HepG2 (cell line): ENCODE data around the gene DNM3. TPM values are rescaled to one million over a fixed set of nuclear protein-coding genes. Genes with fewer than 3 reads are reported as not detected.
A peak's percentile ranks its signal among the peaks of the same experiment; 100 is the strongest.

Experiments used
- SETDB1 ChIP-seq: sonication (generic); formaldehyde crosslinking; IDR thresholded peaks from 2 replicates; pipeline ENCODE4 v1.5.1; 2020; ENCODE audit warnings: missing genetic modification reagents, mild to moderate bottlenecking, borderline replicate concordance
- SOX13 ChIP-seq, 3 experiments: fragments of 450-650 bp in 1 of 3; sonication (generic) in 1 of 3; formaldehyde crosslinking in 1 of 3; IDR thresholded peaks in 2 of 3; conservative IDR thresholded peaks in 1 of 3; 2 replicates each; pipeline versions ENCODE4 v1.5.0 to v1.6.1; 2016 to 2020; ENCODE audit warnings: antibody characterized with exemption in 1 of 3, mild to moderate bottlenecking in 1 of 3, missing compliant biosample characterization in 1 of 3, missing genetic modification reagents in 1 of 3, moderate library complexity in 1 of 3
- ZBTB33 ChIP-seq: sonication (generic); formaldehyde crosslinking; IDR thresholded peaks from 2 replicates; pipeline ENCODE4 v1.4.0; 2020; ENCODE audit warnings: missing genetic modification reagents
- ZBTB40 ChIP-seq, 2 experiments: fragments of 450-650 bp in 1 of 2; sonication (generic) in 1 of 2; formaldehyde crosslinking in 1 of 2; IDR thresholded peaks; 2 replicates each; pipeline versions ENCODE4 v1.6.1 to v1.8.0; 2016 to 2022; ENCODE audit warnings: antibody characterized with exemption in 1 of 2, mild to moderate bottlenecking in 1 of 2, missing genetic modification reagents in 1 of 2
- ZNF280D ChIP-seq: sonication (generic); formaldehyde crosslinking; IDR thresholded peaks from 2 replicates; pipeline ENCODE4 v1.5.1; 2020; ENCODE audit warnings: mild to moderate bottlenecking, missing genetic modification reagents
- ZNF383 ChIP-seq: sonication (generic); formaldehyde crosslinking; IDR thresholded peaks from 2 replicates; pipeline ENCODE4 v1.4.0; 2020; ENCODE audit warnings: missing genetic modification reagents, mild to moderate bottlenecking, borderline replicate concordance
- ZNF431 ChIP-seq: sonication (generic); formaldehyde crosslinking; IDR thresholded peaks from 2 replicates; pipeline ENCODE4 v1.9.0; 2022; ENCODE audit warnings: missing genetic modification reagents, low read depth, mild to moderate bottlenecking, borderline replicate concordance
- ZNF589 ChIP-seq: sonication (generic); formaldehyde crosslinking; conservative IDR thresholded peaks from 2 replicates; pipeline ENCODE4 v1.8.0; 2022; ENCODE audit warnings: mild to moderate bottlenecking, moderate library complexity, missing genetic modification reagents
- ZNF747 ChIP-seq: sonication (generic); formaldehyde crosslinking; IDR thresholded peaks from 2 replicates; pipeline ENCODE4 v1.8.1; 2023; ENCODE audit warnings: missing genetic modification reagents, mild to moderate bottlenecking, borderline replicate concordance
- ZNF768 ChIP-seq: sonication (generic); formaldehyde crosslinking; IDR thresholded peaks from 2 replicates; pipeline ENCODE4 v1.4.0; 2020; ENCODE audit warnings: missing genetic modification reagents
- ZSCAN21 ChIP-seq: sonication (generic); formaldehyde crosslinking; IDR thresholded peaks from 2 replicates; pipeline ENCODE4 v1.8.0; 2022; ENCODE audit warnings: mild to moderate bottlenecking, missing genetic modification reagents, moderate library complexity, borderline replicate concordance
- ZUFSP ChIP-seq: sonication (generic); formaldehyde crosslinking; IDR thresholded peaks from 2 replicates; pipeline ENCODE4 v1.9.0; 2021; ENCODE audit warnings: missing genetic modification reagents, mild to moderate bottlenecking, borderline replicate concordance
- polyA plus RNA-seq, 8 experiments: library from polyadenylated mRNA; depleted of rRNA in 3 of 8; stranded (reverse) in 7 of 8; unstranded in 1 of 8; fragments of >200 nt; fragmentation: Illumina TruSeq in 4 of 8; extraction: Trizol in 4 of 8; gene quantifications; 2 replicates each; pipeline versions ENCODE4 v1.2.1 to v1.2.3, GENCODE V29; 2011 to 2016; ENCODE audit warnings: low read depth in 4 of 8, missing spikeins in 1 of 8, mixed read lengths in 1 of 8; ENCODE audit not compliant: insufficient read depth in 1 of 8
- total RNA-seq, 5 experiments: library from RNA; depleted of rRNA; stranded (reverse); fragments of >200 nt; fragmentation: Illumina TruSeq; extraction: Trizol; gene quantifications; 2 replicates each; pipeline ENCODE4 v1.2.3, GENCODE V29; 2016; ENCODE audit warnings: low read depth in 1 of 5

The DNM3 gene
- total and polyA plus RNA-seq, 2 of the 13 experiments (the other 11 are each of a cell fraction or from before 2014, with no cell fraction given): 0.05 TPM; not detected in 1

- TF ChIP-seq SETDB1 (CRISPR knock-in tag) (no peak), ZNF280D (no peak), ZNF747 (CRISPR knock-in tag) (no peak), SOX13 (IDR thresholded peaks at IDR 0.05) (peak; percentile 76), SOX13 (CRISPR knock-in tag; conservative IDR thresholded peaks at IDR 0.05 in 1 of 2, IDR thresholded peaks at IDR 0.05 in 1 of 2) (peak in 1 of 2 experiments; percentile 96; a peak in 2 of 4 replicates), ZNF431 (no peak), ZNF589 (CRISPR knock-in tag) (no peak), ZBTB40 (IDR thresholded peaks at IDR 0.05) (no peak), ZBTB40 (CRISPR knock-in tag; IDR thresholded peaks at IDR 0.05) (no peak), ZUFSP (CRISPR knock-in tag) (no peak), ZNF383 (CRISPR knock-in tag) (no peak), ZBTB33 (CRISPR knock-in tag) (no peak), ZSCAN21 (CRISPR knock-in tag) (no peak), ZNF768 (CRISPR knock-in tag) (no peak)
Observed at GRCh38 chr1:172269084-172269483, 427.8 kb downstream of the DNM3 start (continued).
